ENCODE data around the gene TSPAN33.

DNA sequence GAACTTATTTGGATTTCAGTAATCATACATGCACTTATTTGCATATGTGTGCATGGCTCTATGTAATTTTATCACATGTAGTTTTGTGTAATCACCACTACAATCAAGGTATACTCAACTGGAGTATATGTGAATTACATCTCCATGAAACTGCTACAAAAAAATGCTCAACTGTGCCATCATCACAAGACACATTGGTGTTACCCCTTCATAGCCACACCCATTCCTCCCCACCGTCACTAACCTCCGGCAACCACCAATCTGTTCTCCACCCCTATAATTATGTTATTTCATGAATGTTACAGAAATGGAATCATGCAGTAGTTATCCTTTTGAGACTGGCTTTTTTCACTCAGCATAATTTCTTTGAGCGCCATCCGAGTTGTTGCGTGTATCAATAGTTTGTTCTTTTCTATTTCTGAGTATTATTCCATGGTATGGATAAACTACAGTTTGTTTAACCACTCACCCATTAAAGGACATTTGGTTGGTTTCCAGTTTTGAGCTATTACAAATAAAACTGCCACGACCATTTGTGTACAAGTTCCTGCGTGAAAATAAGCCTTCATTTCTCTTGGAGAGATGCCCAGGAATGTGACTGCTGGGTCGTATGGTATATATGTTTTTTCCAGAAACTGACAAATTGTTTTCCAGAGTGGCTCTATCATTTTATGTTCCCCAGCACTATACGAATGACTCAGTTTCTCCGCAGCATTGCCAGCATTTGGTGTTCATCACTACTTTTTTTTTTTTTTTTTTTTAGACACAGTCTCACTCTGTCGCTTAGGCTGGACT is 32.6 kb downstream of the TSPAN33 start:
- TF ChIP-seq, protein P1, sequence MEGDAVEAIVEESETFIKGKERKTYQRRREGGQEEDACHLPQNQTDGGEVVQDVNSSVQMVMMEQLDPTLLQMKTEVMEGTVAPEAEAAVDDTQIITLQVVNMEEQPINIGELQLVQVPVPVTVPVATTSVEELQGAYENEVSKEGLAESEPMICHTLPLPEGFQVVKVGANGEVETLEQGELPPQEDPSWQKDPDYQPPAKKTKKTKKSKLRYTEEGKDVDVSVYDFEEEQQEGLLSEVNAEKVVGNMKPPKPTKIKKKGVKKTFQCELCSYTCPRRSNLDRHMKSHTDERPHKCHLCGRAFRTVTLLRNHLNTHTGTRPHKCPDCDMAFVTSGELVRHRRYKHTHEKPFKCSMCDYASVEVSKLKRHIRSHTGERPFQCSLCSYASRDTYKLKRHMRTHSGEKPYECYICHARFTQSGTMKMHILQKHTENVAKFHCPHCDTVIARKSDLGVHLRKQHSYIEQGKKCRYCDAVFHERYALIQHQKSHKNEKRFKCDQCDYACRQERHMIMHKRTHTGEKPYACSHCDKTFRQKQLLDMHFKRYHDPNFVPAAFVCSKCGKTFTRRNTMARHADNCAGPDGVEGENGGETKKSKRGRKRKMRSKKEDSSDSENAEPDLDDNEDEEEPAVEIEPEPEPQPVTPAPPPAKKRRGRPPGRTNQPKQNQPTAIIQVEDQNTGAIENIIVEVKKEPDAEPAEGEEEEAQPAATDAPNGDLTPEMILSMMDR (IDR thresholded peaks at IDR 0.05): no peak
- TF ChIP-seq EP300 (IDR thresholded peaks at IDR 0.05): no peak
